Measurements from ENCODE around the gene AGAP1. TPM values are rescaled to one million over a fixed set of nuclear protein-coding genes. Genes with fewer than 3 reads are reported as not detected.

AGAP1 gene
- total RNA-seq, 4 donors from 2014 or later = 5.3 to 30.6 (median 19.2) TPM

DNA sequence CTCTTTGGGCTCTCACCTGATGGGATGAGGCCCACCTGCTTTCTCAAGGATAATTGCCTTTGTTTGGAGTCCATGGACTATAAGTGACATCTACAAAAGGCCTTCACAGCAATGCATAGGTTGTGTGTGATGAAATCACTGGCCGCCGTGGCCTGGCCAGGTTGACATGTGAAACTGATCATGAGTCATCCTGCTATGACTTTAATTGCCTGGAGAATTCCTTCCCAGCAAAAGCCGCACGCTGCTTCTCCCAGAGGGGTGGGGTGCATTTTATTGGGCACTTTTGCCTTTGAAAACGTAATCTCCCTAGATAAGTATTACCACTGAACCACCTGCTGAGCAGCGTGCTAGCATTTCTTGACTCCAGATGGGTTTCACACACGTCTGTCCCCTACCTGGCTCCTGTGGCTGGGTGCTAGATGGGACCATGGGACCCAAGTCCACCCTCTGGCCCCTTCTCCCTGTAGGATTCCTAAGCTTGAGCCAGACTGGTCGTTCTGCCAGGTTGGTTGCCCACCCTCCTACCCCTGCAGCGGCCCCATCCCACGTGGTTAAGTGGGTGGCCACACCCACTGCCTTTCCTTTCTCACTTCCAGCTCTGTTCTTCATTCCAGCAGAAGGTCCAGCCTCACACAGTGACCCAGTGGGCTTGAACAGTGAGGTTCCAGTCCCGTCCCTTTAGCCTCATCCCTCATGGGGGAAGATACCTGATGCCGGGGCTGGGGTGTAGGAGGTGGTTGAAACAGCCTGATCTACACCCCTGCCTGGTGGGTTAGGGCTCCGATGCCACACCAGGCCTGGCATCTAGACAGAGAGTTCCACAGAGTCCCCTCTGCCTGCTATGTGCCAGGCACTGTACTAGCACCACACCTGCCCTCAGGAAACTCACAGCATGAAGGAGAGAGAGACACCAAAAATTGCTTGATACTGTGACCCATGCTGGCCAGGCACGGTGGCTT is 584.7 kb downstream of the AGAP1 start:
- TF ChIP-seq, protein P1, sequence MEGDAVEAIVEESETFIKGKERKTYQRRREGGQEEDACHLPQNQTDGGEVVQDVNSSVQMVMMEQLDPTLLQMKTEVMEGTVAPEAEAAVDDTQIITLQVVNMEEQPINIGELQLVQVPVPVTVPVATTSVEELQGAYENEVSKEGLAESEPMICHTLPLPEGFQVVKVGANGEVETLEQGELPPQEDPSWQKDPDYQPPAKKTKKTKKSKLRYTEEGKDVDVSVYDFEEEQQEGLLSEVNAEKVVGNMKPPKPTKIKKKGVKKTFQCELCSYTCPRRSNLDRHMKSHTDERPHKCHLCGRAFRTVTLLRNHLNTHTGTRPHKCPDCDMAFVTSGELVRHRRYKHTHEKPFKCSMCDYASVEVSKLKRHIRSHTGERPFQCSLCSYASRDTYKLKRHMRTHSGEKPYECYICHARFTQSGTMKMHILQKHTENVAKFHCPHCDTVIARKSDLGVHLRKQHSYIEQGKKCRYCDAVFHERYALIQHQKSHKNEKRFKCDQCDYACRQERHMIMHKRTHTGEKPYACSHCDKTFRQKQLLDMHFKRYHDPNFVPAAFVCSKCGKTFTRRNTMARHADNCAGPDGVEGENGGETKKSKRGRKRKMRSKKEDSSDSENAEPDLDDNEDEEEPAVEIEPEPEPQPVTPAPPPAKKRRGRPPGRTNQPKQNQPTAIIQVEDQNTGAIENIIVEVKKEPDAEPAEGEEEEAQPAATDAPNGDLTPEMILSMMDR (IDR thresholded peaks at IDR 0.05) = no peak
- no peak for TF ChIP-seq POLR2A (IDR thresholded peaks at IDR 0.05)
- intact Hi-C loops (cut with DNase I; ENCODE audit: low total_unique reads) = no loop called here
- no peak for DNase-seq
- Histone ChIP-seq H3K27me3 (no peaks in the 10 kb centered on the region), H3K9me3 (no peaks in the 10 kb centered on the region), H3K36me3 (no peaks in the 10 kb centered on the region), H3K4me1 (no peaks in the 10 kb centered on the region), H3K27ac (no peak overlapping the region), H3K4me3 (no peak overlapping the region)

DNA sequence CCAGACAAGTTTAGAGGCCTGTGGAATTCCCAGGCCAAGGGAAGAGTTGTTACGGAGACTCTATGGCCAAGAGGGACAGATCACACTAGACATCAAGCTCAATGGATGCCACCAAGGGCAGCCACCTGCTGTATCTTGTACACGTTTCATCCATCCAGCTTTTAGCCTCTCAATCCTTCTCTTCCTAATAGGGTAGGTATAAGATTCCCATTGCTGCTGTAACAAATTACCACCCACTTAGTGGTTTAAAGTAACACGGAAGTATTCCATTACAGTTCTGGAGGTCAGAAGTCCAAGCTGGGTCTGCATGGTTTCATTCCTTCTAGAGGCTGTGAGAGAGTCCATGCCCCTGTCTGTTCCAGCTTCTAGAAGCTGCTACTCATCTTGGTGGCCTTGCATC is 586.6 kb downstream of the AGAP1 start:
- Histone ChIP-seq H3K4me1 (no peaks in the 10 kb centered on the region), H3K4me3 (no peak overlapping the region), H3K27ac (no peak overlapping the region), H3K36me3 (no peaks in the 10 kb centered on the region), H3K9me3 (no peaks in the 10 kb centered on the region), H3K27me3 (no peaks in the 10 kb centered on the region)
- intact Hi-C loops (cut with DNase I; ENCODE audit: low total_unique reads) = no loop called here
- TF ChIP-seq, protein P1 (IDR thresholded peaks at IDR 0.05) = no peak
- TF ChIP-seq POLR2A (IDR thresholded peaks at IDR 0.05) = no peak
- DNase-seq = no peak

DNA sequence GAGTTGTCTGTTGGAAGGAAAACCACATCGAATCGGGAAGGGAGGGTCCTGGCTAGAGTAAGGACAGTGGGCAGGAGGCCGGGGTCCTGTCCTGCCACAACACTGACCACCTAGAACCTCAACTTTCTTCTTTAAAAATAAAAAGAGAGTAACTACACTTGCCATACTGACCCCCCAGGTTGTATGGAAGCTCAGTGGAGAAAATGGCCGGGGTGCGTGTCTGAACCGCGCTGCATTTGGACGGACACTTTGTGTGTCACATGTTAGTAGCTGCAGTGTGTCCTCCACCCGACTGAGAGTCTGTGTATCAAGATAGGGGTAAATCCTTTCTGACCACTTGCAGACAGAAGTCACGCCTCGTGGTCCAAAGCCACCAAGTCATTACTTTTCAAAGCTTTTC is 587.3 kb downstream of the AGAP1 start:
- Histone ChIP-seq H3K4me3 (no peak overlapping the region), H3K4me1 (no peaks in the 10 kb centered on the region), H3K27me3 (no peaks in the 10 kb centered on the region), H3K27ac (no peak overlapping the region), H3K9me3 (no peaks in the 10 kb centered on the region), H3K36me3 (no peaks in the 10 kb centered on the region)
- DNase-seq = no peak
- TF ChIP-seq, protein P1 (IDR thresholded peaks at IDR 0.05) = no peak
- TF ChIP-seq POLR2A (IDR thresholded peaks at IDR 0.05) = no peak
- intact Hi-C loops (cut with DNase I; ENCODE audit: low total_unique reads) = no loop called here

DNA sequence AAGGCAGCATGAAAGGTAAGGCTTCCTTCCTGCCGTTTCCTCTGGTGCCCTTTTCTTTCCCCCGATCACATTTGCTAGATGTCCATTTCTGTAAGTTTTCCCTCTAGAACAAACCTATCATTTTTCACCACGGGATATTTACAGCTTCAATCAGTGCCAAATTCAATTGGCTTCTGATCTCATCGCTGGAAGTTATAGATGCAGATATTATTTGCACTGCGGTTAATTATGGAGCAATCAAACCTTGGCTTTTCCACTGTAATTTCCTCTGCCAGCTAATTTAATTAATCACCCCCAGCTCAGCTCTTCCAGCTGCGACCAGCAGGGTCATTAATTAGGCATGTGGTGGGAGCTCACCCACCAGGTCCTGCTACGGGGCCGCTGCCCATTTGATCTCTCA is 588.2 kb downstream of the AGAP1 start:
- Histone ChIP-seq H3K4me1 (no peaks in the 10 kb centered on the region), H3K9me3 (no peaks in the 10 kb centered on the region)

DNA sequence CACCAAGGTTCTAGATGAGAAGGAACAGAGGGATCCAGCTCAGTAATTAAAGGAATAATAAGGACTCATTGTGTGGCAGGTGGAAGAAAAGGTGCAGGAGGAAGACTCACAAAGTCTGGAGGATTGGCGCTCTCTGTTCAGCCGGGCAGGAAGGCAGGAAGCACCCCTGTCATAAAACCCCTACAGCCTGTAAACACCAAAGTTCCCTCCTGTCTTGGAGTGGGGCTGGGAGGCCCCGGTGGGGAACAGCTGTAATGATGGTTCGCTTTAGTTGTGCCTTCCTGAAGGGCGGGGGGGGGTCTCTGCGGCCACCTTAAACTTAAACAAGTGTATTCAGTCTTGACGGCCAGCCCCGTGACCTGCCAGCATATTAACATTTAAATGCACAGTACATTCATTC is 590.1 kb downstream of the AGAP1 start:
- intact Hi-C loops (cut with DNase I; ENCODE audit: low total_unique reads) = no loop called here
- no peaks in the 10 kb centered on the region for H3K9me3 ChIP-seq
- H3K4me3 ChIP-seq = no peak overlapping the region
- H3K27me3 ChIP-seq = no peaks in the 10 kb centered on the region
- TF ChIP-seq POLR2A (IDR thresholded peaks at IDR 0.05) = no peak
- TF ChIP-seq, protein P1 (IDR thresholded peaks at IDR 0.05) = no peak
- no peaks in the 10 kb centered on the region for H3K36me3 ChIP-seq
- no peak for DNase-seq
- H3K4me1 ChIP-seq = no peaks in the 10 kb centered on the region
- H3K27ac ChIP-seq = no peak overlapping the region

More for the DNA sequence above, 588.2 kb downstream of the AGAP1 start:
- no peak for DNase-seq
- H3K27ac ChIP-seq = no peak overlapping the region
- no peaks in the 10 kb centered on the region for H3K27me3 ChIP-seq
- no peak overlapping the region for H3K4me3 ChIP-seq
- TF ChIP-seq, protein P1 (IDR thresholded peaks at IDR 0.05) = no peak
- TF ChIP-seq POLR2A (IDR thresholded peaks at IDR 0.05) = no peak
- intact Hi-C loops (cut with DNase I; ENCODE audit: low total_unique reads) = no loop called here
- H3K36me3 ChIP-seq = no peaks in the 10 kb centered on the region

Data from uterus (tissue), 4 donors.